Panc1 (cell line): ENCODE measurements around the gene RBMX.
"Not testable (repeated sequence)": the region's sequence is repeated elsewhere in the genome, so short reads cannot be mapped to it uniquely, and the experiment has no call there.

ENCODE experiments used
- POLR2AphosphoS5 ChIP-seq: IDR thresholded peaks from 2 replicates; pipeline ENCODE4 v1.6.1; 2012; ENCODE audit warnings: mild to moderate bottlenecking, low read depth, low read length, moderate library complexity
- TF ChIP-seq, protein P1 (sequence below): fragments of 450-650 bp; IDR thresholded peaks from 2 replicates; pipeline ENCODE4 v1.5.1; 2017; ENCODE audit warnings: mild to moderate bottlenecking

GRCh38 chrX:136890596-136890995 is 10.1 kb upstream of the RBMX start:
- TF ChIP-seq POLR2AphosphoS5: not testable (repeated sequence)
- TF ChIP-seq, protein P1, sequence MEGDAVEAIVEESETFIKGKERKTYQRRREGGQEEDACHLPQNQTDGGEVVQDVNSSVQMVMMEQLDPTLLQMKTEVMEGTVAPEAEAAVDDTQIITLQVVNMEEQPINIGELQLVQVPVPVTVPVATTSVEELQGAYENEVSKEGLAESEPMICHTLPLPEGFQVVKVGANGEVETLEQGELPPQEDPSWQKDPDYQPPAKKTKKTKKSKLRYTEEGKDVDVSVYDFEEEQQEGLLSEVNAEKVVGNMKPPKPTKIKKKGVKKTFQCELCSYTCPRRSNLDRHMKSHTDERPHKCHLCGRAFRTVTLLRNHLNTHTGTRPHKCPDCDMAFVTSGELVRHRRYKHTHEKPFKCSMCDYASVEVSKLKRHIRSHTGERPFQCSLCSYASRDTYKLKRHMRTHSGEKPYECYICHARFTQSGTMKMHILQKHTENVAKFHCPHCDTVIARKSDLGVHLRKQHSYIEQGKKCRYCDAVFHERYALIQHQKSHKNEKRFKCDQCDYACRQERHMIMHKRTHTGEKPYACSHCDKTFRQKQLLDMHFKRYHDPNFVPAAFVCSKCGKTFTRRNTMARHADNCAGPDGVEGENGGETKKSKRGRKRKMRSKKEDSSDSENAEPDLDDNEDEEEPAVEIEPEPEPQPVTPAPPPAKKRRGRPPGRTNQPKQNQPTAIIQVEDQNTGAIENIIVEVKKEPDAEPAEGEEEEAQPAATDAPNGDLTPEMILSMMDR: not testable (repeated sequence)
